Endothelial cell of umbilical vein (primary cell): Measurements from ENCODE around the gene EIF1B. TPM values are rescaled to one million over a fixed set of nuclear protein-coding genes. Genes with fewer than 3 reads are reported as not detected.

Experiments
- BruUV-seq: library from RNA; stranded (reverse); fragments of 400-500 nt; replicated peaks from 2 replicates; lab custom pipeline; 2021; lab: Mats Ljungman, UMichigan
- CTCF ChIA-PET: fragments of 300-600, 350-600 bp; sonication (Branson Sonifier 250); formaldehyde crosslinking; loops from one replicate; lab custom pipeline; 2021; ENCODE audit warnings: antibody characterized with exemption, inconsistent platforms; lab: Charles Lee
- POLR2A ChIA-PET: fragments of 300-600, 350-600 bp; sonication (Branson Sonifier 250); formaldehyde crosslinking; loops from one replicate; lab custom pipeline; 2021; ENCODE audit warnings: antibody characterized with exemption, inconsistent platforms; lab: Charles Lee
- DNase-seq: peaks from one replicate; pipeline ENCODE4 v3.0.0-alpha.2; 2011; ENCODE audit warnings: low read depth, low spot score
- FAIRE-seq: peaks from 2 replicates; lab custom pipeline; 2011; peaks lifted over from hg19 to GRCh38; lab: Jason Lieb, UNC
- H2AFZ ChIP-seq: 2 replicates; pipeline ENCODE4 v1.6.0; 2012; ENCODE audit warnings: low read depth, low read length, control low read depth, inconsistent platforms
- H3K27ac ChIP-seq: 2 replicates; pipeline ENCODE4 v1.5.1; 2011; ENCODE audit warnings: low read depth, mild to moderate bottlenecking, control low read depth, low read length, moderate library complexity; ENCODE audit not compliant: insufficient read depth
- H3K27me3 ChIP-seq, 2 experiments: 2 replicates each; pipeline versions ENCODE4 v1.6.0 to v1.6.1; 2011; ENCODE audit warnings: low read length in 2 of 2, mixed read lengths in 1 of 2; ENCODE audit not compliant: control insufficient read depth in 2 of 2, insufficient read depth in 2 of 2
- H3K36me3 ChIP-seq, 2 experiments: 2 replicates in 1 of 2; 3 replicates in 1 of 2; pipeline ENCODE4 v1.5.1; 2011; ENCODE audit warnings: low read length in 2 of 2, mild to moderate bottlenecking in 1 of 2, moderate library complexity in 1 of 2; ENCODE audit not compliant: control insufficient read depth in 2 of 2, insufficient read depth in 2 of 2; ENCODE audit errors: extremely low read depth in 1 of 2
- H3K4me1 ChIP-seq: 3 replicates; pipeline ENCODE4 v1.5.1; 2011; ENCODE audit warnings: mild to moderate bottlenecking, low read length; ENCODE audit not compliant: control insufficient read depth, insufficient read depth; ENCODE audit errors: extremely low read depth
- H3K4me2 ChIP-seq: 2 replicates; pipeline ENCODE4 v1.6.1; 2011; ENCODE audit warnings: low read length, control low read depth, mixed read lengths; ENCODE audit not compliant: insufficient read depth
- H3K4me3 ChIP-seq, 3 experiments: fragments of 200-600 bp in 1 of 3; sonication (generic), shearing (Covaris generic) in 1 of 3; replicated peaks in 1 of 3; 2 replicates each; pipeline ENCODE4 v1.5.1; 2011 to 2016; ENCODE audit warnings: control low read depth in 3 of 3, low read length in 3 of 3, mild to moderate bottlenecking in 2 of 3, inconsistent platforms in 1 of 3, low read depth in 1 of 3, moderate library complexity in 1 of 3; ENCODE audit not compliant: insufficient read depth in 1 of 3
- H3K79me2 ChIP-seq: 2 replicates; pipeline ENCODE4 v1.6.0; 2012; ENCODE audit warnings: low read length, inconsistent platforms; ENCODE audit not compliant: control insufficient read depth, insufficient read depth
- H3K9ac ChIP-seq: replicated peaks from 2 replicates; pipeline ENCODE3; 2011; ENCODE audit warnings: low read length, control low read depth; ENCODE audit not compliant: insufficient read depth; ENCODE audit errors: extremely low read depth
- H3K9me1 ChIP-seq: replicated peaks from 3 replicates; pipeline ENCODE4 v1.6.0; 2011; ENCODE audit warnings: mild to moderate bottlenecking, low read length; ENCODE audit not compliant: control insufficient read depth, insufficient read depth; ENCODE audit errors: extremely low read depth
- H3K9me3 ChIP-seq: replicated peaks from 2 replicates; pipeline ENCODE4 v1.5.1; 2012; ENCODE audit warnings: low read length, inconsistent platforms; ENCODE audit not compliant: control insufficient read depth, insufficient read depth
- H4K20me1 ChIP-seq: replicated peaks from 2 replicates; pipeline ENCODE3; 2011; ENCODE audit warnings: mild to moderate bottlenecking, low read length; ENCODE audit not compliant: control insufficient read depth, insufficient read depth; ENCODE audit errors: extremely low read depth
- EZH2 ChIP-seq: IDR thresholded peaks from 2 replicates; pipeline ENCODE4 v1.6.1; 2012; ENCODE audit warnings: borderline replicate concordance, low read depth, mild to moderate bottlenecking, moderate library complexity, low read length, inconsistent platforms; ENCODE audit not compliant: severe bottlenecking
- FOS ChIP-seq: IDR thresholded peaks from 2 replicates; pipeline ENCODE4 v1.6.1; 2011; ENCODE audit warnings: mild to moderate bottlenecking, low read length, moderate library complexity, borderline replicate concordance; ENCODE audit not compliant: insufficient read depth
- GATA2 ChIP-seq: IDR thresholded peaks from 2 replicates; pipeline ENCODE4 v1.7.0; 2011; ENCODE audit warnings: low read depth, mild to moderate bottlenecking, moderate library complexity, mixed read lengths, low read length; ENCODE audit not compliant: insufficient read length, insufficient read depth
- JUN ChIP-seq: IDR thresholded peaks from 2 replicates; pipeline ENCODE4 v1.6.1; 2011; ENCODE audit warnings: borderline replicate concordance, low read depth; ENCODE audit not compliant: insufficient read length, insufficient read depth
- MYC ChIP-seq: IDR thresholded peaks from one replicate; pipeline ENCODE4 v1.6.1; 2011; ENCODE audit warnings: mild to moderate bottlenecking, low read depth, low read length
- POLR2A ChIP-seq: IDR thresholded peaks from 2 replicates; pipeline ENCODE4 v1.6.1; 2012; ENCODE audit warnings: low read depth, mild to moderate bottlenecking, control low read depth, low read length
- POLR2AphosphoS5 ChIP-seq: IDR thresholded peaks from 2 replicates; pipeline ENCODE4 v1.6.1; 2012; ENCODE audit warnings: low read depth, mild to moderate bottlenecking, control low read depth, low read length, moderate library complexity; ENCODE audit not compliant: insufficient read depth
- dilution Hi-C: fragments of 300-500 bp; cut with MboI; formaldehyde crosslinking; loops from one replicate; pipeline ENCODE4 v1.15.0; 2019; ENCODE audit warnings: low sequenced_read_pairs; ENCODE audit not compliant: extremely low pct_ligation_motif_present
- intact Hi-C: fragments of 100-400 bp; cut with micrococcal nuclease; formaldehyde crosslinking; loops from one replicate; pipeline ENCODE4 v1.10.0; 2022
- polyA plus RNA-seq, 4 experiments: library from polyadenylated mRNA; depleted of rRNA in 3 of 4; stranded (reverse) in 3 of 4; unstranded in 1 of 4; fragments of >200 nt; gene quantifications; 2 replicates each; pipeline versions ENCODE4 v1.2.1 to v1.2.3, GENCODE V29; 2011 to 2012; ENCODE audit warnings: missing spikeins in 1 of 4
- total RNA-seq: library from RNA; stranded (reverse); gene quantifications from 2 replicates; pipeline ENCODE4 v1.2.3, GENCODE V29; 2021
- TF ChIP-seq, protein P1 (sequence below), 2 donors: IDR thresholded peaks; 1 replicate in 1 of 2; 2 replicates in 1 of 2; pipeline ENCODE4 v1.5.1; 2011; ENCODE audit warnings: low read length in 2 of 2, mild to moderate bottlenecking in 2 of 2, moderate library complexity in 2 of 2, control low read depth in 1 of 2, inconsistent platforms in 1 of 2, low read depth in 1 of 2; ENCODE audit not compliant: insufficient read depth in 1 of 2; ENCODE audit errors: extremely low read depth in 1 of 2
- TF ChIP-seq, protein P2 (sequence below): IDR thresholded peaks from 2 replicates; pipeline ENCODE4 v1.6.1; 2011; ENCODE audit not compliant: insufficient read depth, insufficient read length

Gene EIF1B
- total and polyA plus RNA-seq, 2 donors (not counting 3 experiments of a cell fraction or from before 2014, with no cell fraction given), result 17.8 to 46.0 TPM

DNA sequence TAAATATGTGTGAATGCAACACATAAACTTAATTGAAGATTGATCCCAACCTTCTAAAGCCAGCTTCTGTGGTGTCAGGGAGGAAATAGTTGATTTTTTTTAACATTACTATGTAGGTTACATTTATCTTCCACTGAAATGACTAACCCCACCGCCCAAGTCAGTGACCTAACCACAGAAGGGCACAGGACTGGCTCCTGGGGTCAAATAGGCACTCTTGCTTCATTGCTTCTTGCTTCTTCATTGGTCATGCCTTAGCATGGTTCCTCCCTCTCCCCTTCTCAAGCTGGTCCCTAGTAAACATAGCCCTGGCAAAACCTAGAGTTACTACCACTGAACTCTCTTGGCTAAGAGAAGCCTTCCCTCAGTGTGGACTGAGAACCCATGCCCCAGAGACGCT, 12.3 kb downstream of the EIF1B start:
- peaks cover 0 to 2% of the 10 kb centered on the region in 2 experiments for H3K27me3 ChIP-seq
- H3K9me1 ChIP-seq, result no peaks in the 10 kb centered on the region
- no peak overlapping the region for H3K4me3 ChIP-seq
- dilution Hi-C loops (no loop called here), intact Hi-C loops (loop anchor here (10.0 kb wide), 2 partner anchors 653 to 883 kb away; no protein-coding TSS in a partner anchor)
- no peaks in the 10 kb centered on the region for H4K20me1 ChIP-seq
- FAIRE-seq (no peak), DNase-seq (no peak)
- TF ChIP-seq MYC, result no peak
- no peak for TF ChIP-seq JUN
- TF ChIP-seq FOS, result no peak
- no peak for TF ChIP-seq POLR2A
- TF ChIP-seq, protein P1, sequence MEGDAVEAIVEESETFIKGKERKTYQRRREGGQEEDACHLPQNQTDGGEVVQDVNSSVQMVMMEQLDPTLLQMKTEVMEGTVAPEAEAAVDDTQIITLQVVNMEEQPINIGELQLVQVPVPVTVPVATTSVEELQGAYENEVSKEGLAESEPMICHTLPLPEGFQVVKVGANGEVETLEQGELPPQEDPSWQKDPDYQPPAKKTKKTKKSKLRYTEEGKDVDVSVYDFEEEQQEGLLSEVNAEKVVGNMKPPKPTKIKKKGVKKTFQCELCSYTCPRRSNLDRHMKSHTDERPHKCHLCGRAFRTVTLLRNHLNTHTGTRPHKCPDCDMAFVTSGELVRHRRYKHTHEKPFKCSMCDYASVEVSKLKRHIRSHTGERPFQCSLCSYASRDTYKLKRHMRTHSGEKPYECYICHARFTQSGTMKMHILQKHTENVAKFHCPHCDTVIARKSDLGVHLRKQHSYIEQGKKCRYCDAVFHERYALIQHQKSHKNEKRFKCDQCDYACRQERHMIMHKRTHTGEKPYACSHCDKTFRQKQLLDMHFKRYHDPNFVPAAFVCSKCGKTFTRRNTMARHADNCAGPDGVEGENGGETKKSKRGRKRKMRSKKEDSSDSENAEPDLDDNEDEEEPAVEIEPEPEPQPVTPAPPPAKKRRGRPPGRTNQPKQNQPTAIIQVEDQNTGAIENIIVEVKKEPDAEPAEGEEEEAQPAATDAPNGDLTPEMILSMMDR (IDR thresholded peaks at IDR 0.05; ENCODE audit: extremely low read depth in 1 of 2, insufficient read depth in 1 of 2, low read depth in 1 of 2, low read length in 2 of 2), result no peak
- TF ChIP-seq EZH2, result no peak
- TF ChIP-seq GATA2, result no peak
- TF ChIP-seq POLR2AphosphoS5, result no peak
- TF ChIP-seq, protein P2, sequence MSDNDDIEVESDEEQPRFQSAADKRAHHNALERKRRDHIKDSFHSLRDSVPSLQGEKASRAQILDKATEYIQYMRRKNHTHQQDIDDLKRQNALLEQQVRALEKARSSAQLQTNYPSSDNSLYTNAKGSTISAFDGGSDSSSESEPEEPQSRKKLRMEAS, result no peak
- H3K27ac ChIP-seq, result no peak overlapping the region
- H3K9ac ChIP-seq, result no peak overlapping the region
- no peaks in the 10 kb centered on the region for H3K36me3 ChIP-seq
- H3K9me3 ChIP-seq, result no peaks in the 10 kb centered on the region
- H2AFZ ChIP-seq, result no peak overlapping the region
- no TSS peak for BruUV-seq
- CTCF ChIA-PET, result no interaction called here
- no peak overlapping the region for H3K4me2 ChIP-seq
- H3K4me1 ChIP-seq, result no peaks in the 10 kb centered on the region
- H3K79me2 ChIP-seq, result no peaks in the 10 kb centered on the region
- POLR2A ChIA-PET, result no interaction called here
